ENCODE measurements around the gene CASZ1. TPM values are rescaled to one million over a fixed set of nuclear protein-coding genes. Genes with fewer than 3 reads are reported as not detected.

CASZ1 gene
- total and polyA plus RNA-seq, 10 of the 15 experiments (the other 5 are each of a cell fraction or from before 2014, with no cell fraction given) = 0.52 to 9.8 (median 3.7) TPM

GRCh38 chr1:10639011-10639774, 157.3 kb downstream of the CASZ1 start (continued):
- TF ChIP-seq ZNF207 (IDR thresholded peaks at IDR 0.05; ENCODE audit: borderline replicate concordance) (no peak), HSF1 (IDR thresholded peaks at IDR 0.05; ENCODE audit: low read depth, low read length) (no peak), ZNF384 (IDR thresholded peaks at IDR 0.05; ENCODE audit: borderline replicate concordance, low read depth, low read length) (no peak), CEBPB (IDR thresholded peaks at IDR 0.05; ENCODE audit: borderline replicate concordance in 1 of 2, low read depth in 2 of 2, low read length in 2 of 2) (no peak), PKNOX1 (IDR thresholded peaks at IDR 0.05) (no peak), REST (IDR thresholded peaks at IDR 0.05; ENCODE audit: low read depth, low read length) (no peak), TBL1XR1 (IDR thresholded peaks at IDR 0.05; ENCODE audit: low read depth, low read length) (no peak), CBX3 (IDR thresholded peaks at IDR 0.05; ENCODE audit: borderline replicate concordance, low read depth) (no peak), BCL11A (IDR thresholded peaks at IDR 0.05; ENCODE audit: low read depth, low read length) (no peak), PML (IDR thresholded peaks at IDR 0.05; ENCODE audit: low read length) (no peak)
